HG02571 (cell line): ENCODE measurements around the gene MTG2.

Source experiments
- ATAC-seq: cut with Tn5 transposase; IDR thresholded peaks from one replicate; pipeline ENCODE4 v1.9.1; 2021; ENCODE audit warnings: mild to moderate bottlenecking, moderate library complexity; ENCODE audit not compliant: unreplicated experiment

Gene MTG2

GRCh38 chr20:62181808-62182207 lies 1.0 kb upstream of the MTG2 start:
- ATAC-seq, result no peak

- ATAC-seq, result no peak
These were observed 756 bp downstream of the MTG2 start for GRCh38 chr20:62183426-62184142.

DNA sequence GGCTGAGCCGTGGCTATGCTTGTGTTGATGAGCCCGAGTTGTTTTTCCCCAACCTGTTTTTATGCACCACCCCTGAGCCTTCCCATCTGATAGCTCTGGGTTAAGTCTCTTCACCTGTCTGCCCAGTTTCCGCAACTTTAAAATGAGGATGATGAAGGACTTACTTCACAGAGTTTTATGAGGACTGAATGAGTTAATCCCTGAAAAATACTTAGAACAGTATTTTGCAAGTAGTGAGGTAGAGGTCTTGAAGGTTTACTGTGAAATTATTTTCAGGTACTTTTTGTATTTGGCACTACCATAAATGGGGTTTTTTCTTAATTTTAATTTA lies 3.2 kb downstream of the MTG2 start:
- no peak for ATAC-seq

- no peak for ATAC-seq
These were observed 4.3 kb downstream of the MTG2 start for GRCh38 chr20:62186887-62187866.

DNA sequence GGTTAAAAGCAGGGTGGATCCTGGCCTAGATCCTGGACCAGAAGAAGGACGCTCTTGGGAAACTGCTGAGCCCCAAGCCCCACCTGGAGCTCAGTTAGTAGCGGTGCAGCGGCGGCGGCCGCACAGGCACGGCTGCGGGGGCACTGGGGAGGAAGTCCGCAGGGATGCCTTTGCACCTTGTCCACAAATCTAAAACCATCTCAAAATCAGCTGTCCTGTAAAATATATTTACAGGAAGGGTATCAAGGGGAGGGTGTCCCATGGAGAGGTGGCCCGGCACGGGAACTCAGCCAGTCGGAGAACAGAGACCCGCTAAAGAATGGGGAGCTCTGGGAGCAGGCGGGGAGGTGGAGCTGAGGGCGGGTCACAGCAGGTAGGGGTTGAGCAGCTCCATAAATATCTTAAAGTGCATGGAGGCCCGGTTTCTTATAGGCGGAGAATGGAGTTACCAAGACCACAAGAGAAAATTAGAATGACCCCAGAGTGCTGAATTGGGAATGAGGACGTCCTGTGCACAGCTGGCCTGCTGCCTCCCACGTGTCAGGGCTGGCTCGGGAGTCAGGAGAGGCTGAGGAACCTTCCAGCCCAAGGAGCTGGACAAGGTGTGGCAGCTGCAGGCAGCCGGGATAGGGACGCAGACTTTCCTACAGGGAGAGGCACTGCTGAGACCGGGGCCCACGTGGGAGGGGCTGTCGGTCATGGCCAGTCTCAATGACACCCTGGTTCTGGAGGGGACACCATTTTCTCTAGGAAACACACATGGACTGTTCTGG lies 8.0 kb downstream of the MTG2 start:
- no peak for ATAC-seq

DNA sequence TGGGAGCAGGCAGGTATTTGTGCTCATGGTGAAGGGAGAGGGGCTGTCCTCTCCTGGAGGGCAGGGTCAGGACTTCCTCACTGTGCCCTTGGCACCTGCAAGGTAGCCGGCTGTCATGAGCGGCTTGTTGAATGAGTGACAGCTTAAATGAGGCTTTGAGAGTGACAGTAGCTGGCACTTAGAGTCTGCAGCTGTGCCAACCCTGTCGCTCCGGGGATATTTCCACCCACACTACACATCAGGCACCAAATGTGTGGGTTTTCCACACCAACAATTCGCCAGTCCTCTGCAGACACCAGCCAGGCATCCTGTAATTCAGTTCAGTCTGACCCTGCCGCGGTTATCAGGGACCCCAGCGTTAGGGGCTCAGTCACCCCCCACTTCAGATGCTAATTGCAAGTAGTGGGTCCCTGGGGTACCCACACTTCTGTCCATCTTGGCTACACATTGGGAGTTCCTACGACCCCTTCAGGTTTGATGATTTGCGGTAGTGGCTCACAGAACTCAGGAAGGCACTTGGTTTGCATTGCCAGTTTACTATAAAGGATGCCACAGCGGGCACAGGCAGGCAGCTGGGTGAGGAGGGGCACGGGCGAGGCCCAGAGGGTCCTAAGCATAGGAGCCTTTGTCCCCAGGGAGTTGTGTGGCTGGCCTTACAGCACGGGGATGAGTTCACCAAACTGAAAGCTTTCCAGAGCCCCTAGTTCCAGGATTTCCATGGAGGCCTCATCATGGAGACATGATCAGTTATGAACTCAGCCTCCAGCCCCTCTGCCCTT lies 9.1 kb downstream of the MTG2 start:
- no peak for ATAC-seq

DNA sequence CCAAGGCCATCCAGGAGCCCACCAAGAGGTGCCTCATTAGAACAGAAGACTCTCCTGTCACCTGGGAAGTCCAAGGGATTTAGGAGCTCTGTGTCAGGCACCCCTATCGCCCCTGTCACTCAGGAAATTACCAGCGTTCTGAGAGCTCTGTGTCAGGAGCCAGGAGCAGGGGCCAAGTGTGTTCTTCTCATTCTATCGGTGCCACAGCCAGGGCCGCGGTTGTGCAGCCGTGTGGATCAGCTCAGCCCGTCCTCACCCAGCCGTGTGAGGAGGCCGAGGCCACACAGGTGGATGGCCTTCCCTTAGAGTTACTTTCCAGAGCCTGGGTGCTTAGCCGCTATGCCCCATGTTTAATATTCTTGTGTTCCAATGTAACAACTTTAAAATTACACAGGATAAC lies 9.8 kb downstream of the MTG2 start:
- no peak for ATAC-seq

DNA sequence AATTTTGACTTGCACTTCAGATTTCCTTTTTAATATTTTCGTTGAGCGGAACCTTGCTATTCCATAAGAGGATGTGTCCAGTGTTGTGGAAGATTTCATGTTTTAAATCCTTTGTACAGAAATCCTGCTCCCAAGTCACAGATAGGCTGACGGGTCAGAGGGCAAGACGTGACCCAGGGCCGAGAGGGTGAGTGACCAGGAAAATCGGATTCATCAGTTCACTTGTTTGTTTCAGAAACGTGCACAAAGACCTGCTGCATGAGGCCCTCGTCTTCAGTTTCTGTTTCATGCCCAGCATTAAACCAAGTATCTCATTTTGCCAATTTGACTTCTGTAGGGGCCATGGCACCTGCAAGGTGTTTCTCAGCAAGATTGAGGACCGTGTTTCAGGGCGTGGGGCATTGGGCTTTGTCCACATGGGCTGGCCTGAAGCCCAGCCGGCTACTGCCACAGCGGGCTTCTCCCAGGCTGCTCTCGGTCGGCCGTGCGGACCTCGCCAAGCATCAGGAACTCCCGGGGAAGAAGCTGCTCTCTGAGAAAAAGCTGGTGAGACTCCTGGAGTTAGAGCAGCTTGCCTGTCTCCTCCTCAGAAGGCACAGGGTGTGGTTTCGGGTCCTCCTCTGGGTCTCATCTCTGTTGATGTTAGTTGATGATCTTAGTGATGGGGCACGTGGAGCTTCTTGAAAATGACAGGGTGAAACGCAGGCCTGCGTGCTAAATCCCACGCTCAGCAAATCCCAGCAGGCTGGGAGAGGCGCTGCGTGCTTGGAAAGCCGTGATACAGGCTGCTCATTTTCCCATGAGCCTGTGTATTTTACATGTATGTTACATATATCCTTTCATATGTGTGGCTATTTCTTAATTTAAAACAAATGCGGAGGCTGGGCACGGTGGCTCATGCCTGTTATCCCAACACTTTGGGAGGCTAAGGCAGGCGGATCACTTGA lies 10.5 kb downstream of the MTG2 start:
- ATAC-seq, result no peak

GRCh38 chr20:62195075-62195405 lies 12.2 kb downstream of the MTG2 start:
- no peak for ATAC-seq

- no peak for ATAC-seq
These were observed 12.9 kb downstream of the MTG2 start for GRCh38 chr20:62195736-62196135.

- no peak for ATAC-seq
These were observed 13.5 kb downstream of the MTG2 start for GRCh38 chr20:62196286-62196685.

GRCh38 chr20:62197311-62197710 lies 14.5 kb downstream of the MTG2 start:
- no peak for ATAC-seq

DNA sequence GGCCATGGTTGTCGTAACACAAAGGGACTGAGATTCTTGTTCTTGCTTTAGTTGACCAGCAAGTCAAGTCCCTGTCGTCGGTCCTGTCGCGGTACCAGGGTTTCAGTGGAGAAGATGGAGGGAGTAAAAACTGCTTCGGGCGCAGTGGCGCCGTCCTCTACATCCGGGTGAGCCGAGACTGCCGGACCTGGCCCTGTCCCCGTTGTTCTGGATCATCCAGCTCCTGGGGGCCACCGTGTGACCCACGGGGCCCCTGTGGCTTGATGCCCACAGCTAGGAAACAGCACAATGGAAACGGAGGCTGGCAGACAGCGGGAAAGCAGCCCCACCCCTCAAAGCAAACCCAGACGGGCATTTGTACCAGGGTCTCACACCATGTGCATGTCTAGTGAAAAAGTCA lies 15.0 kb downstream of the MTG2 start:
- ATAC-seq, result no peak

GRCh38 chr20:62198496-62198895 lies 15.7 kb downstream of the MTG2 start:
- ATAC-seq, result no peak

- no peak for ATAC-seq
These were observed 16.1 kb downstream of the MTG2 start for GRCh38 chr20:62198931-62199330.

DNA sequence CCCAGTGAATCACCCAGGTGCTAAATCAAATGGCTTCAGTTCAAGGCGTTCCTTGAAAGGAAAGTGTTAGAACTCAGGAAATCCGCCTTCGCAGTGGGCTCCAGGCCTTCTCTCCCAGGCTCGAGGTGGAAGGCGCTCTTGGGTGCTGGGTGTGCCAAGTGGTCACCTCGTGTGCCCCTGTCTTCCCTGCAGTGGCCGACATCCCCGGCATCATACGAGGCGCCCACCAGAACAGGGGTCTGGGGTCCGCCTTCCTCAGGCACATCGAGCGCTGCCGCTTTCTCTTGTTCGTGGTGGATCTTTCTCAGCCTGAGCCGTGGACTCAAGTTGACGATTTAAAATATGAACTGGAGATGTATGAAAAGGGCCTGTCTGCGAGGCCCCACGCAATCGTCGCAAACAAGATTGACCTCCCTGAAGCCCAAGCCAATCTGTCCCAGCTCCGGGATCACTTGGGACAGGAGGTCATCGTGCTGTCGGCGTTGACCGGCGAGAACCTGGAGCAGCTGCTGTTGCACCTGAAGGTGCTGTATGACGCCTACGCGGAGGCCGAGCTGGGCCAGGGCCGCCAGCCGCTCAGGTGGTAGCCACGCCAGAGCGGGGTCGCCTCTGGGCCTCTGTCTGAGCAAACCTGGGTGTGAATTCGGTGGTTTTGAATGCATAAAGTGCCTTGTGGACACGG lies 17.8 kb downstream of the MTG2 start:
- ATAC-seq, result no peak

DNA sequence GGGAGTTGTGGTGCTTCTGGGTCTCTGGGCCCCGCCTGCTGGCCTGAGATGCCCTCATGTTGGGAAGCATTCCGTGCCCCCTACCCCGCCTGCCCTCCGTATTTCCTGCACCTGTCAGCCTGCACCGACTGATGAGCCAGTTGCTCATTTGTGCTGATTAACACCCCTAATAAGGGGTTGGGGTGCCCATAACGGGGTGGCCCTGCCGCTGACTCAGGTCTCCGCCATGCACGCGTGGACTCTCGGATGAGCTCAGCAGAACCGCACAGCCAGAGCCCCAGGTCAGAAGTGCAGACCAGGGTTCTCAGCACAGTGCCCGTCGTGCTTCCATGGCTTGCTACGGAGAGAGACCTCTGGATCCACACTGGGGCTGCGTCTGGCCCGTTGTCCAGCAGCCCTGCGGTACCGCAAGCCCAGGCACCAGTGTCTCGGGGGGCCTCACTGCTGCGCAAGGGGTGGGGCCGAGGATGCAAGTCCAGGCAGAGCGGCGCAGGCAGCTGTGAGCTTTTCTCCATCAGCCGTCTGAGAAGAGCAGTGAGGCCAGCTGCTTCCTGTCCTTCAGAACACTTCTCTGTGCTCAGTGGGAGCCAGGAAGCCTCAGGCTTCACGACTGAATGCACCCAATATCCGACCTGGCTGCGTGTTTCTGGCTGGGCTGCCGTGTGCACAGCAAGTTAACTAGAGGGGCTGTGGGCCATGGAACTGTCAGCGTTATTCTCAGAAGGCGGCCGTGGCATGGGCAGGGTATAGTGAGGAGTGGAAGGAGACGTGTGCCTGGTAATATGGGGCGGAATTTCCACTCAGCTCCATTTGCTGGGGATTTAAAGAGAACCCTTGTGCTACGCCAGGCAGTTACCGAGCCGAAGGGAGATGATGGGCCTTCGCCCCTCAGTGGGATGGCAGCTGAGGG lies 18.6 kb downstream of the MTG2 start:
- ATAC-seq, result no peak

DNA sequence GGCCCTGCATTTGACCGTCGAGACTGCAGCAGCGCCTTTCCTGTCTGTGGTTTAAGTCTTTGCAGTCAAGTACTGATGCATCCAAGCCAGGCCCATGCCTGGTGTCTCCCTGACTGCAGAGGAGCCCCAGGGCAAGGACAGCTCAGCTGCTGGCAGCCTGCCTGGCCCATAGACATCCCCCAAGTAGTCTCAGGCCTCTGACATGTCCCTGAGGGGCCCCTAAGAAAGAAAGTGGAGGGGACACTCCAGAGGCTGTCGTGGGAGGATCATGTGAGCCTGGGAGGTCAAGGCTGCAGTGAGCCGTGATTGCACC lies 19.2 kb downstream of the MTG2 start:
- no peak for ATAC-seq
